HG03066 (cell line): ENCODE data around the gene GGT7.
"Not testable (repeated sequence)": the region's sequence is repeated elsewhere in the genome, so short reads cannot be mapped to it uniquely, and the experiment has no call there.

Source experiments
- ATAC-seq: cut with Tn5 transposase; IDR thresholded peaks from one replicate; pipeline ENCODE4 v1.9.1; 2021; ENCODE audit warnings: low read depth; ENCODE audit not compliant: unreplicated experiment

Gene GGT7, protein sequence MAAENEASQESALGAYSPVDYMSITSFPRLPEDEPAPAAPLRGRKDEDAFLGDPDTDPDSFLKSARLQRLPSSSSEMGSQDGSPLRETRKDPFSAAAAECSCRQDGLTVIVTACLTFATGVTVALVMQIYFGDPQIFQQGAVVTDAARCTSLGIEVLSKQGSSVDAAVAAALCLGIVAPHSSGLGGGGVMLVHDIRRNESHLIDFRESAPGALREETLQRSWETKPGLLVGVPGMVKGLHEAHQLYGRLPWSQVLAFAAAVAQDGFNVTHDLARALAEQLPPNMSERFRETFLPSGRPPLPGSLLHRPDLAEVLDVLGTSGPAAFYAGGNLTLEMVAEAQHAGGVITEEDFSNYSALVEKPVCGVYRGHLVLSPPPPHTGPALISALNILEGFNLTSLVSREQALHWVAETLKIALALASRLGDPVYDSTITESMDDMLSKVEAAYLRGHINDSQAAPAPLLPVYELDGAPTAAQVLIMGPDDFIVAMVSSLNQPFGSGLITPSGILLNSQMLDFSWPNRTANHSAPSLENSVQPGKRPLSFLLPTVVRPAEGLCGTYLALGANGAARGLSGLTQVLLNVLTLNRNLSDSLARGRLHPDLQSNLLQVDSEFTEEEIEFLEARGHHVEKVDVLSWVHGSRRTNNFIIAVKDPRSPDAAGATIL

GRCh38 chr20:34872622-34873224 is at the start of gene GGT7:
GGT7 (minus strand) TSS chr20:34872856; CDS start chr20:34872815, 41 bp downstream.
- no peak for ATAC-seq

DNA sequence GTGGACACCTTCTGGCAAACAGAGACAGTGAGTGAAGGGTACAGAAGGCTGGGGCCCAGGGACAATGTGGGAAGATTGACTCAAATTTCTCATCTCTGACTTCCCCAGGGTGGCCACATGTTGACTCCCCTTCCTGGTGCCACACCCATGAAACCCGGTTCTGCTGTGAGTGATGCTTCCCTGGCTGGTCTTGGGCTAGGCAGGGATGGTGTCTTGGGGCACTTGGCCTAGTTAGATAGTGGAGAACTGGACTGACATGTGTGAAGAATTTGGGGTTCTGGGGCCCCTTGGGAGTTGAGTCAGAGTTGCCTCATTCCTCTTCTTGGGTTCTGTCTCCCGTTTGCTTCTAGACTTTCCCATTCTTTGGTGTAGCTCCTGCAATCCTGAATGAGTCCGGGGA is 48.8 kb upstream of the GGT7 start:
- ATAC-seq: no peak

- ATAC-seq: no peak
These were observed 47.4 kb upstream of the GGT7 start for GRCh38 chr20:34920055-34920454.

GRCh38 chr20:34916774-34917354 is 44.2 kb upstream of the GGT7 start:
- ATAC-seq: no peak

DNA sequence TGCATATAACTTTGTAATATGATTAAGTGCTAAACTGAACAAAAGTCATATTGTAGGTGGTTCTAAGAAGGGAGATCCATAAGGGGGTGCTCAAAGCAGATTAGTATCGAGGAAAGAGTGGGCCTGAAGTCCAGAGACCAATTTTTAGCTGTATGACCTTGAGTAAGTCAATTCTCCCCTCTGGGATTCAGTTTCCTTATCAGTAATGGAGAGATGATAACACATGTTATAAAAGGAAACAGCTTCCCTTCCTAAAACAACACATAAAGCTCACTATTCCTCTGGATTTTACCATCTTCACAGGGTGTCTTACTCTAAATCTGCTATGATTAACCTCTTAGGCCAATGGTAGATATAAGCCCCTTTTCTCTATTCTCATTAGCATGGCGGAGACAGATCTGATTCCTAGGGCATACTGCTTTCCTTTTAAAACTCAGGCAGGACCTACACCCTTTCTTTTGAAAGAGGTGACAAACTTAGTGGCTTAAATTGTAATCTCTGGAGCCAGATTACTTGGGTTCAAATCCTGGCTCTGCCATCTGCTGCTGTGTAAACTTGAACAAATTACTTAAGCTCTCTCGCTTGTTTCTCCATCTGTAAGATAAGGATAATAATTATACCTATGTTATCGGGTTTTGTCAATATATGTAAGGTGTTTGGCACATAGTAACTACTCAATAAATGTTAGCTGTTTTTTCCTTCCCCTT is 43.2 kb upstream of the GGT7 start:
- no peak for ATAC-seq

DNA sequence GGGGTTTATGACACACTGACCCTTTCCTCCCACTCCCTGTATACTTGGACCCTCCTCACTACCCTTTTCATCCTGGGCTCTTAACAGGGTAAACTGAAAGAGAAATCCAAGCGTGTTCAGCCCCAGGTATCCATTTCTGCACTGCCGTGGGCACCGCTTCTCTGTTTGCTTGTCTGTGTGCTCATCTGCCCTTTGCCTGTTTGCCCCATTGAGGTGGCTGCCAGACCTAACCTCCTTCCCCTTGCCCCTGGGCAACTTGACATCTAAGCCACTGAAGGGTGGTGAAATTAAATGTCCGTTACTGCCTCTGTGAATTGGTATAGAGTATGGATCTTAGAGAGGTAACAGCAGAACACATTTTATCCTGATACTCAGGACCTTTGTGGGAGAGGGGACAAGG is 42.5 kb upstream of the GGT7 start:
- no peak for ATAC-seq

- ATAC-seq: no peak
These were observed 35.2 kb upstream of the GGT7 start for GRCh38 chr20:34907616-34908469.

DNA sequence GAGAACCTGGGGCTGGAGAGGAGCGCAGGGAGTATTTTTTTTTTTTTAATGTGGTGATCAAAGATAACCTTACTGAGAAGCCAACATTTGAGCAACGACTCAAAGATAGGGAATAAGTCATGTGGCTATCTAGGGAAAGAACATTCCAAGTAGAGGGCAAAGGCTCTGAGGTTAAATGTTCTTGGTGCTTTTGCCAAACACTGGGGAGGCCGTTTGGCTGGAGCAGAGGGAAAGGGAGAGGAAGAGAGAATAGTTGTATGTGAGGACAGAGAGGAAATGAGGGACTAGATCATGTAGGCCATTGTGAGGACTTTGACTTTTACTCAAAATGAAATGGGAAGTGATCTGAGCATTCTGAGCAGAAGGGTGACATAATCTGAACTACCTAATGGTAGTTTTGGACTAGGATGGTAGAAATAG is 31.6 kb upstream of the GGT7 start:
- ATAC-seq: no peak

DNA sequence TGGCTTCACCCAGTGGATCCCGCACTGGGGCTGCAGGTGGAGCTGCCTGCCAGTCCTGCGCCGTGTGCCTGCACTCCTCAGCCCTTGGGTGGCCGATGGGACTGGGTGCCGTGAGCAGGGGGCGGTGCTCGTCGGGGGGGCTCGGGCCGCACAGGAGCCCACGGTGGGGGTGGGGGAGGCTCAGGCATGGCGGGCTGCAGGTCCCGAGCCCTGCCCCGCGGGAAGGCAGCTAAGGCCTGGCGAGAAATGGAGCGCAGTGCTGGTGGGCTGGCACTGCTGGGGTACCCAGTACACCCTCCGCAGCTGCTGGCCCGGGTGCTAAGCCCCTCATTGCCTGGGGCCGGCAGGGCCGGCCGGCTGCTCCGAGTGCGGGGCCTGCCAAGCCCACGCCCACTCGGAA is 26.1 kb upstream of the GGT7 start:
- ATAC-seq: not testable (repeated sequence)

DNA sequence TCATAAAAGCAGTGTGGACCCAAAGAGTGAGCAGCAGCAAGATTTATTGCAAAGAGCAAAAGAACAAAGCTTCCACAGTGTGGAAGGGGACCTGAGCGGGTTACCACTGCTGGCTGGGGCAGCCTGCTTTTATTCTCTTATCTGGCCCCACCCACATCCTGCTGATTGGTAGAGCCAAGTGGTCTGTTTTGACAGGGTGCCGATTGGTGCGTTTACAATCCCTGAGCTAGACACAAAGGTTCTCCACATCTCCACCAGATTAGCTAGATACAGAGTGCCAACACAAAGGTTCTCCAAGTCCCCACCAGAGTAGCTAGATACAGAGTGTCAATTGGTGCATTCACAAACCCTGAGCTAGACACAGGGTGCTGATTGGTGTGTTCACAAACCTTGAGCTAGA is 25.5 kb upstream of the GGT7 start:
- ATAC-seq: not testable (repeated sequence)

DNA sequence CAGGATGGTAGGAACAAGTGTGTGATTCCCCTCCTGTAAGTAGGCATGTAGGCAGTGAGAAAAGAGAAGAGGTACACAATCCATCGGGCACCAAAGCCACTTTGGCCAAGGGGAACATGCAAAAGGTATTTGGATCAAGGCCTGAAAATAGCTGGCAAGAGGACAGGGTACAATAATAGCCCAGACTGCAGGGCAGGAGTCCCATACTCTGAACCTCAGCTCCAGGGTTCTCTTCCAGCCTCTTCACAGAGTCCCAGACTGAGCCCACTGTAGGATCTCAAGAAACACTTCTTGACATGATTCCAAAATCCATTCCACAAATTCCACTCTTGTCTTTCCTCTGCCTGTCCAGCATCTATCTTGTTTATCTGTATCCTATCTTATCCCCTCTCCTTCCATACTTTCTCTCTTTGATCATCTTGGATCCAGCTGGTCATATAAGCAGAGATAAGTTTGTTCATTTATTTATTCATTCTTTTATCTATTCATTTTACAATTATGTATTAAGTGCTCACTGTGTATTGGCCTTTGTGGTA is 23.5 kb upstream of the GGT7 start:
- no peak for ATAC-seq

DNA sequence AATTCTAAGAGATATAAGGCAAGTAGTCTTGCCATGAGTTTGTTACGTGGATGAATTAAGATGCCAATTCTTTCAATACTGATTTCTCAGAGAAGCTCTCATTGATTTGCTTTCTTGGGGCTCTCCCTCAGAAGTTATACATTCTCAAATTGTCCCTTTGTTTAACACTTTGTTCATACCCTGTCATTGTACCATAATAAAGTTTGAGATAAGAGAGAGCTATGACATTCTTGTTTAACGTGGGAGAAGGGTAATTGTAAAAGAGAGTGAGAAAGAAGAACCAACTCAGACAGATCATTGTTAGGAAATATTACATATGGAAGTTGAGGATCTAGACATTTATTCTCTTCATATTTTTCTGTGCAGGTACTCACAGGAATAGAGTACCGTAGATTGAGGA is 22.8 kb upstream of the GGT7 start:
- ATAC-seq: no peak

DNA sequence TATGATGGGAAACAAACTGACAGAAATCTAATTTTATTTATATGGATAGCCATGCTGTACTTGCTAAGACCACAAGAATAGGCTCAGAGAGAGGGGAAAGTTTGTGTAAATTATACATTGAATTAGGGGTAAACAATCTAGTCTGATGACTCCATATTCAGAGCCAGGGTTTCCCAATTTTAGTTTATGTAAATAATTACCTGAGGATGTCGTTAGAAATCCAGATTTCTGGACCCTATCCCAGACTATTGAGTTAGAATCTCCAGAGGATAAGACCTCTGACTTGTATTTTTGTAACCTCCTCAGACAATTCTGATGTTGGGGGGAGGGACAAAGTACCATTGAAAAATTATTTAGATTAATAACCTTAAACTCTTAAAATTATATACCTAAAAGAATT is 22.1 kb upstream of the GGT7 start:
- ATAC-seq: no peak

DNA sequence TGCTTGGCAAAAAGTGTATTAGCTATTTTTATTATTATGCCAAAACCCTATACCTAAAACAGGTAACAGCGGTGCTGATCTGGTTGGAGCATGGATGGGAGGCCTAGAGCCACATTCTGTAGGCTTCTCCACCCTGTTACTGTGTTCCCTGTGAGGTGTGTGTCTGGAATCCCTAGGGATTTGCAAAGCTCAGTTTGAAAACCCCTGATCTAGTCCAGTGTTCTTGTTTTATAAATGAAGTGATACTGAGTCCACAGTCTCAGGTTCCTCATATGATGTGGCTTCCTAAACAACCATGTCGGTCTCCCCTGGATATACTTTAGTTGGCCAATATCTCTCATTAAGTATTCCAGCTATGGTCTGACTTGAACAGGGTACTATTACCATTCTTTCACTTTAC is 20.0 kb upstream of the GGT7 start:
- ATAC-seq: no peak

DNA sequence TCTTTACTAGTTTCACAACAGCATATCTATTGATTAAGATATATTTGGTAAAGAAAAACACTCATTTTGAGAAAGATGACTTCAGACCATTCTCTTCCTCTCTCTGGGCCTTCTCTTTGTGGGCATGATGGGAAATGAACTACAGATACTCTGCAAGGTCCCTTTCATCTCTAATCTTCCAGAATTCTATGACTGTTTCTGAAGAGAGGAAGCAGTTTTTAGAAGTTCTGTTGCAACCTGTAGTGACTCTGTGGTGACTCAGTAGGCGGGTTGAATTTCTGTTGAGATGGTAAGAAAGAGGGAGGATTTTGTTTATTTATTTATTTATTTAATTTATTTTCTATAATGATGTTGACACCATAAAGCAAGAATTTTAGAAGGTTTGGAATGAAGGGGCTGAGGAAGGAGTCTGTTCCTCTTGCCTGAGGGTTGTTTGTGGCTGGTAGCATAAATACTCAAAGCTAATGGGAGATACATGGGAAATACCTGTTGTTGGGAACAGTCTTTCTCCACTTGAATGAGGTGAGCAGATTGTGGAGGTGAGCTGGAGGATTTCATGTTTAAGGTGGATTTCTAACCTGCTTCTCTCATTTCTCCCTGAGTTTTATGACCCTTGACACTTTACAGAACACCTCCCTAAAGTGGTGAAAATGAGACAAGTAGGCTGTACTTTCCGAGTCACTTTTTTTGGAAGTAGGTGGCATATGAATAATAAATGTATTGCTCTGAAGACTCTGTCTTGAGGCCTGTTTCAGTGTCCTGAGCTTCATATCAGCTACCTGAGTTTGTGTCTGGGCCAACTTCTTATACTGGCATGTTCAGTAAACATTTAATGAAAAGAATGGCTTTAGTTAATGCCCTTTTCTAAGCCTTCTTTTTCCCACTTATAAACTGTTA is 18.8 kb upstream of the GGT7 start:
- ATAC-seq: no peak

GRCh38 chr20:34888468-34888867 is 15.8 kb upstream of the GGT7 start:
- ATAC-seq: no peak

- ATAC-seq: no peak
These were observed 14.4 kb upstream of the GGT7 start for GRCh38 chr20:34887023-34887422.

GRCh38 chr20:34886122-34886521 is 13.5 kb upstream of the GGT7 start:
- no peak for ATAC-seq

GRCh38 chr20:34884260-34884659 is 11.6 kb upstream of the GGT7 start:
- ATAC-seq: no peak
